Mesothelial cell of epicardium (in vitro differentiated cells): ENCODE measurements around the gene ANKK1. TPM values are rescaled to one million over a fixed set of nuclear protein-coding genes. Genes with fewer than 3 reads are reported as not detected.

Source experiments
- DNase-seq, 2 experiments: peaks; one replicate each; pipeline ENCODE4 v3.0.0; 2021; ENCODE audit warnings: low spot score in 2 of 2; ENCODE audit not compliant: unreplicated experiment in 2 of 2
- H3K27ac Mint-ChIP-seq: 2 replicates; pipeline ENCODE4 v1.8.0; 2021; ENCODE audit warnings: mixed read lengths
- H3K27me3 Mint-ChIP-seq: 2 replicates; pipeline ENCODE4 v1.8.0; 2021; ENCODE audit warnings: low read depth, mixed read lengths
- H3K36me3 Mint-ChIP-seq: 2 replicates; pipeline ENCODE4 v1.8.0; 2021; ENCODE audit warnings: mixed read lengths
- H3K4me1 Mint-ChIP-seq: 2 replicates; pipeline ENCODE4 v1.8.0; 2021; ENCODE audit warnings: mixed read lengths
- H3K4me3 Mint-ChIP-seq: 2 replicates; pipeline ENCODE4 v1.8.0; 2021; ENCODE audit warnings: mild to moderate bottlenecking, moderate library complexity, mixed read lengths
- H3K9me3 Mint-ChIP-seq: 2 replicates; pipeline ENCODE4 v1.8.0; 2021; ENCODE audit warnings: mixed read lengths
- total RNA-seq: library from RNA; stranded (reverse); gene quantifications from 3 replicates; pipeline ENCODE4 v1.2.1, GENCODE V29; 2021
- TF ChIP-seq, protein P1 (sequence below): fragments of 200-600 bp; sonication (generic); IDR thresholded peaks from one replicate; pipeline ENCODE4 v1.5.0; 2021; ENCODE audit warnings: antibody characterized with exemption; ENCODE audit not compliant: unreplicated experiment

The ANKK1 gene
- total RNA-seq, 1 donor from 2014 or later: 2.8 TPM

DNA sequence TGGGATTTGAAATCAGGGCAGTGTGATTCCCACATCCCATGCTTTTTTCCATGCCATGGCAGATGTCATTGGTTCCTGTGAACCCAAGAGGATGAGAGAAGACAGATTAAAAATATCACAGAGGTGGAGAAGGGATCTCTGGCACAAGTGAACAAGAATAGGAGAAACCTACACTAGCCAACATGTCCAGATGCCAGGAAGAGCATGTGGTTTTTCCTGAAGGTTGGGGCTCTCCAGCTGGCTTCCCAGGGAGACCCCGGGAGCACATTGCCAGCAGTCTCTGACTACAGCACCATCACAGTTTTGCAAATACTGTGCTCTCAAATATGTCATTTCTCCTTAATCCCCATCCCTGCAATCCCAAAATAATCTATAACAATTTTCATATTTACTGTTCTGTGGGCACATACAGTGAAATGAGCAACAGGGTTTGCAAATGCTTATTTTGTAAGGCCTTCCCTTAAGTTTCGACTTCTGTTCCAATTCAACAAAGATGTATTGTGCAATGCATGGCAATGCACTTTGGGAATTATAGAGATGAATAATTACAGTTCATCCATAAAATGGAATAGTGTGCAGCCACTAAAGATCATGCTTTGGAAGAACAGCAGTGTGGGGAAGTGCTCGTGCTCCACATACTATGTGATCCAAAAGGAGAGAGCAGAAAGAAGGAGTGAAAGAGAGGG lies 4.8 kb downstream of the ANKK1 start:
- Mint-ChIP-seq H3K27ac (no peak overlapping the region), H3K4me1 (peaks cover under 1% of the 10 kb centered on the region), H3K36me3 (no peaks in the 10 kb centered on the region), H3K4me3 (no peak overlapping the region), H3K27me3 (peaks cover 3% of the 10 kb centered on the region), H3K9me3 (no peaks in the 10 kb centered on the region)
- DNase-seq: no peak
- TF ChIP-seq, protein P1, sequence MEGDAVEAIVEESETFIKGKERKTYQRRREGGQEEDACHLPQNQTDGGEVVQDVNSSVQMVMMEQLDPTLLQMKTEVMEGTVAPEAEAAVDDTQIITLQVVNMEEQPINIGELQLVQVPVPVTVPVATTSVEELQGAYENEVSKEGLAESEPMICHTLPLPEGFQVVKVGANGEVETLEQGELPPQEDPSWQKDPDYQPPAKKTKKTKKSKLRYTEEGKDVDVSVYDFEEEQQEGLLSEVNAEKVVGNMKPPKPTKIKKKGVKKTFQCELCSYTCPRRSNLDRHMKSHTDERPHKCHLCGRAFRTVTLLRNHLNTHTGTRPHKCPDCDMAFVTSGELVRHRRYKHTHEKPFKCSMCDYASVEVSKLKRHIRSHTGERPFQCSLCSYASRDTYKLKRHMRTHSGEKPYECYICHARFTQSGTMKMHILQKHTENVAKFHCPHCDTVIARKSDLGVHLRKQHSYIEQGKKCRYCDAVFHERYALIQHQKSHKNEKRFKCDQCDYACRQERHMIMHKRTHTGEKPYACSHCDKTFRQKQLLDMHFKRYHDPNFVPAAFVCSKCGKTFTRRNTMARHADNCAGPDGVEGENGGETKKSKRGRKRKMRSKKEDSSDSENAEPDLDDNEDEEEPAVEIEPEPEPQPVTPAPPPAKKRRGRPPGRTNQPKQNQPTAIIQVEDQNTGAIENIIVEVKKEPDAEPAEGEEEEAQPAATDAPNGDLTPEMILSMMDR: no peak

DNA sequence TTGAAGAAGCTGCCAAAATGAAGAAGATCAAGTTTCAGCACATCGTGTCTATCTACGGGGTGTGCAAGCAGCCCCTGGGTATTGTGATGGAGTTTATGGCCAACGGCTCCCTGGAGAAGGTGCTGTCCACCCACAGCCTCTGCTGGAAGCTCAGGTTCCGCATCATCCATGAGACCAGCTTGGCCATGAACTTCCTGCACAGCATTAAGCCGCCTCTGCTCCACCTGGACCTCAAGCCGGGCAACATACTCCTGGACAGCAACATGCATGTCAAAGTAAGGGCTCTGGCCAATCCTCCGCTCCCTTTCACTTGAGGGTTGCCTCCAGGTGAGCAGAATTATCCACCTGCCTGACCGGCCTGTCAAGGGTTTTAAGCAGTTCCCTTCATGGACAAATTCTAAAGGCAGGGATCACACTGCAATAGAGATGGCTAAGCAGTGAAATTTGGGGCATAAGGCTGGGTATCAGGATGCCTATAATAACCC lies 6.0 kb downstream of the ANKK1 start:
- no peaks in the 10 kb centered on the region for H3K36me3 Mint-ChIP-seq
- no peaks in the 10 kb centered on the region for H3K9me3 Mint-ChIP-seq
- H3K4me3 Mint-ChIP-seq: no peak overlapping the region
- no peak overlapping the region for H3K27ac Mint-ChIP-seq
- no peak for DNase-seq
- H3K4me1 Mint-ChIP-seq: no peaks in the 10 kb centered on the region
- peaks cover 3% of the 10 kb centered on the region for H3K27me3 Mint-ChIP-seq
- TF ChIP-seq, protein P1: no peak

DNA sequence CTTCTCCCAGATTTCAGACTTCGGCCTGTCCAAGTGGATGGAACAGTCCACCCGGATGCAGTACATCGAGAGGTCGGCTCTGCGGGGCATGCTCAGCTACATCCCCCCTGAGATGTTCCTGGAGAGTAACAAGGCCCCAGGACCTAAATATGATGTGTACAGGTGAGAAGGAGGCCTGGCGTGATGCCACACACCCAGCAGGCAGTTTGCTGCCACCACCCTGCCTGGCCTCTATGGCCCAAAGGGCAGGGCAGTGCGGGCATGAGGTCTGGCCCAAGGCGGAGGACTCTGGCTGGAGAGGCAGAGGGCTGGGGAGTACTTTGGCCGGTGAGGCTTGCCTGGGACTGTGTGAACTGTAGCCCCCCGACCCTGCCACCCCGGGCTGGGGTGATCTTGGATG lies 7.3 kb downstream of the ANKK1 start:
- no peaks in the 10 kb centered on the region for H3K4me1 Mint-ChIP-seq

DNA sequence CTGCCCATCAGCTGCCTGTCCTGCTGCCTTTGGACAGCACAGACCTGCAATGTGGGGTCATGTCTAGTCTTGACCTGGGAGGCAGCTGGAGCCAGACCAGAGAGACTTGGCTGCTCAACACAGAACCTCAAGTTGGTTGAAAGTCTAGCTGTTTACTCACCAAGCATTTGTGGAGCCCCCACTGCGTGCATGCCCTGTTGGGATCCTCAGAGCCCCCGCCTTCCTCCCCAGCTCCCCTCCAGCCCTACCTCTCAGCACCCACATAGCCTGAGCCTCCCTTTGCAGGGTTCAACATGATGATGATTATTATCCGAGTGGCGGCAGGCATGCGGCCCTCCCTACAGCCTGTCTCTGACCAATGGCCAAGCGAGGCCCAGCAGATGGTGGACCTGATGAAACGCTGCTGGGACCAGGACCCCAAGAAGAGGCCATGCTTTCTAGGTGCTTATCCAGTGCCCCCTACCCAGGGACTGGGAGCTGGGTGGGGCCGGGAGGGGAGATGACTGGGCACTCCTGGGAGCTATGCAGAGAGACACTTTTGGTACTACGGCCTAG lies 8.3 kb downstream of the ANKK1 start:
- Mint-ChIP-seq H3K36me3 (no peaks in the 10 kb centered on the region), H3K4me1 (no peaks in the 10 kb centered on the region), H3K4me3 (no peak overlapping the region), H3K27ac (no peak overlapping the region), H3K9me3 (no peaks in the 10 kb centered on the region), H3K27me3 (peaks cover 5% of the 10 kb centered on the region)
- no peak for DNase-seq
- TF ChIP-seq, protein P1: no peak

More for the DNA sequence above, 7.3 kb downstream of the ANKK1 start:
- TF ChIP-seq, protein P1: no peak
- Mint-ChIP-seq H3K27ac (no peak overlapping the region), H3K27me3 (peaks cover 3% of the 10 kb centered on the region), H3K36me3 (no peaks in the 10 kb centered on the region), H3K9me3 (no peaks in the 10 kb centered on the region), H3K4me3 (no peak overlapping the region)
- no peak for DNase-seq

DNA sequence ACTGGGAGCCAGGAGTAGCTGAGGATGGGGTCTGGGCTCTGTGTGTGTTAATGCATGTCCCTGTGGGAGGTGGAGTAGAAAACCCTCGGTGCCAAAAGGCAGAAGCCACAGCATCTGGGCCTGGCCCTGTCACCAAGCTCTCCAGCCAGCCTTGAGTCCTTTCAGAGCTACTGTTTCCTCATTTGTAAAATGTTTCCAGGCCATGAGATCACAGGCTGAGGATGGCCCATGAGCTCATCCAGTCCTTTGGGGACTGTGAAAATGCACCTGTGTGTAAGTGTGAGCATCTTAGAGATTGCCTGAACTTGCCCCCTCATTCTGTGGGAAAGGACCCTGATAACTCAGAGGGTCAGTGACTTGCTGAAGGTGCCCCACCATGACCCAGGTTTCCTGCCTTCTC lies 9.1 kb downstream of the ANKK1 start:
- no peak for DNase-seq
- Mint-ChIP-seq H3K36me3 (no peaks in the 10 kb centered on the region), H3K4me1 (no peaks in the 10 kb centered on the region), H3K27me3 (peaks cover 11% of the 10 kb centered on the region), H3K4me3 (no peak overlapping the region), H3K9me3 (no peaks in the 10 kb centered on the region), H3K27ac (no peak overlapping the region)
- TF ChIP-seq, protein P1: no peak
